GM19372 (cell line): Measurements from ENCODE around the gene SGMS1.
A peak's percentile ranks its signal among the peaks of the same experiment; 100 is the strongest.

ENCODE experiments used
- ATAC-seq: cut with Tn5 transposase; IDR thresholded peaks from one replicate; pipeline ENCODE4 v1.9.1; 2021; ENCODE audit warnings: mild to moderate bottlenecking, low read depth, moderate library complexity; ENCODE audit not compliant: unreplicated experiment

Gene SGMS1

DNA sequence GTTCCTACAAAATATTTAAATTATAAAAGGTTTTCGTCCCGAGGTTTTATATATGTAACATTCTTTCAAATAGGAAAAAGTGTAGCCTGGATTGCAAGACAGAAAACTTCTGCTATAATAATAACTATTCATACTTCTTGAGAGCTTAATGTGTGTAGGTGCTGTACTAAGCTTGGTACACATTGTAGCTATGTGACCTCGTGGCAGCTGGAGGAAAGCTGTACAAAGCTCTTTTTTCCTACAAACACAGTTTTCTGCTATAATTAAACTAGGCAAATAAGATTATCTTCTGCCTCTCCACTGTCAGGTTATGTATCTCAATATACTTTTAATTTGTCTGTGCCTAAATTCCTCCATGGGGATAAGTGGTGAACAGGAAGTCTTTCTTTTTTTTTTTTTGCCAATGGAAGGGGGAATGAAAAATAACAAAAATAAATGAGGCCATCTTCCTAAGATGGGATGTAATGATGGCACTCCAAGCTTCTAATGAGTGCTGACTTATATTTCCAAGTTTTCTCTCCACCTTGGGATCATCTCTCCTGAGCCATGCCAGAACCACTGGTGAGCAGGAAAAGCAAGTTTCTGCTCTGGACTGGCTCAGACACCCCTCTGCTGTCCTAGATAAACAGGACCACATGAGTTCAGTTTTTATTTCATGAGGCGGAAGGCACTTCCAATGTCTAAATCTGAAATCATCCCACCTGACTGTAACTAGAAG, 9.9 kb downstream of the SGMS1 start:
- ATAC-seq = no peak

DNA sequence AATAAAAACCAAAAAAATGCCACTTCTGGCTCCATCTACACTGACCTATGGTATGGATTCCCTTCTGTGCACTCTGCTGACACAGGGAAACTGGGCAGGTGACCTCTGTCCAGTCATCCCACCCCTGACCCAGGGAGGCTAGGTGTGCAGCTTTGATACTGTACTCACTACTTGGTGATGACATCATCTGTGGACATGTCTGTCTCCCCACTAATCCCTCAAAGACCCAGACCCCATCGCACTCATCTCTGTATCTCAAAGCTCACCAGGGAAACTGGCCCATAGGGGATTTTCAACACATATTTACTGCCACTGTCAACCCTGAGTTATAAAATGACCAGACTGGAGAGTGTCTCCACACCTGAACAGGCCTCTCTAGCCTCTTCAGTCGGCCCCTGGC, 10.6 kb downstream of the SGMS1 start:
- ATAC-seq = no peak

DNA sequence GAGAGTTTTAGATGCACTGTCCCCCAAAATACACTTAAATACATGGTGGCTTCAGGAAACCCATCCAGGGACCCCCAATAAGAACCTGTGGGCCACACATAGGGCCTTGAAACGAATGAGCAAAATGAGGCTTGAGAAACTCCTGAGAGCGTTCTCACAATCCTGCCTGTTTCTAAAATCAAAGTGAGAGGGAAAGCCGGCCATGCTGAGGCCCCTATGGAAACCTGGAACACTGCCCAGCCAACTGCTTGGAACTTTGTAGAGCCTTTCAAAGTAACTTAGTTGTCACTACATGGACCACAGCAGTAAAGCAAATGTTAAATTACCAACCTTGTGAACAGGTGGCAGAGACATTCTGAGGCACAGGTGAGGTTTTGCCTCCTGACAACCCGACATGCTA, 13.4 kb downstream of the SGMS1 start:
- no peak for ATAC-seq

DNA sequence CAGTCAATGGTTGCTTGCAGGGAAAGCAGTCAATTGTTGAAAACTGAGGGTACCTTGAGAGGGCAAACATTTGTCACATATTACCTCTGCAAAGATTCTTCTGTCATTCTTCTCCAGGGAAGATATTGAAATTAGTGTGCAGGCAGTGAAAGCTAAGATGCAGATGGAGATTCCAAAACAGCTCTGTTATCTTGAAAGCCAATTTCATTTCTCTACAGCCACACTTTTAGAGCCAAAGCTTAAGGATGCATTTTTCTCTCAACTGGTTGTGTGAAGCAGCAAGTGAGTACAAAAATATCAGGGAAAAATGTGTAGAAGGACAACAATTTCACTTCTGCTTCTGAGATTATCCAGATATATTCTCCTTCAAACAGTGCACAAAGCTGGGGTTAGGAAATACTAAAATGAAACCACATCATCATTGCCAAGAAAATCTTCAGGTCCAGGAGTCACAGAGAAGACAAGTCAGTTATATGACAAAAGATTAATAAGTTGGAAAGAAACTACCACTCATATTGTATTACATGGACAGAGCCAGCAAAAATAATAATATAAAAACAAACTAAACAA, 16.3 kb downstream of the SGMS1 start:
- no peak for ATAC-seq

DNA sequence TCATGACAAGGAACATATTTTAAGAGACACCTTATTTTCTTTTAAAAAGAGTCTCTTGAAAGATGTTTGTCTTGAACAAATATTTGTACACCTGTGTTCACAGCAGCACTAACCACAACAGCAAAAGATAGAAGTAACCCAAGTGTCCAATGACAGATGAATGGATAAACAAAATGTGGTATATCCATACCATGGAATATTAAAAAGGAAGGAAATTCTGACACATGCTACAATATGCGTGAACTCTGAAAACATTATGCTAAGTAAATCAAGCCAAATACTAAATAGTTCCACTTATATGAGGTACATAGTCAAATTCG, 17.8 kb downstream of the SGMS1 start:
- no peak for ATAC-seq

DNA sequence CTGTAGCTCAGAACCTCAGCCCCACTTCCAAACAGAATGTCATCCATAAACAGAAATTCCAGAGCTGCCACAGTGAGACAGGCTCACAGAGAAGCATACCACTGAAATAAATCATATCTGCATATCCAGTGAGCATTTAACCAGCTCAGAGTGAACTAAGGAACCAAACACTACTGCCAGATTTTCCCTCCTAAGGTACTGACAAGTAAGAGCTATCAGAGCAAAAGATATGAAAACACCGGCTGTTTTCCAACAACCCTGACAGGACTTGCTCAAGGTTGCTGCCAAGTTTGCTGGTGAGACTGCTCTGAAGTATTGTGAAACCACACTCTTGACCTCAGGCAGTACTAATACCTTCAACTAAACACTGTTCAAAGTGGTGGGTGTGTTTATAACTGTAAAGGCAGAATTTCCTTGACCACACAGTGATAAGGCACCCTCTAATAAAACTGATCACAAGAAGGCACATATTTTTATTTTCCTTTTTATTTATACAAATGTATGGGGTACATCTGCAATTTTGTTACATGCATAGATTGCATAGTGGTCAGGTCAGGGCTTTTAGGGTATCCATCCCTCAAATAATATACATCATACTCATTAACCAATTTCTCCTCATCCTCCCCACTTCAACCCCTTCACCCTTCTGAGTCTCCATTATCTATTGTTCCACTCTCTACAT, 18.3 kb downstream of the SGMS1 start:
- peak; percentile 76 for ATAC-seq

DNA sequence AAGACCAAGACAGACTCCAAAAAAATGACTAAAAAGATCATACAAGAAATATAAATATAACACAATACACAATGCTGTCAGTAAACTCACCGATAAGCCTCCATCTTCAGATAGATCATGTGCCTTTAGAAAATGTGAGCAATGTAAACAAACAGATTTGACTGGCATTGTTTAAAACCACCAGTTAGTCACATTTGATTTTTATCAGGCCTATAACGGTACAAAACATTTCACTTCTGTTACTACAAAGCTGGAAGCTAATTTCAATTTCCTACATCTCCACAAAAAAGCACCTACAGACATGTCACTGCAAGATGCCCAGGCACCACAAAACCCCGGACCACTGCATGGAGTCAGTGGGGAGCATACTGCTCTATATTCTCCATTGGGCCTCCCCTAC, 18.9 kb downstream of the SGMS1 start:
- ATAC-seq = no peak

DNA sequence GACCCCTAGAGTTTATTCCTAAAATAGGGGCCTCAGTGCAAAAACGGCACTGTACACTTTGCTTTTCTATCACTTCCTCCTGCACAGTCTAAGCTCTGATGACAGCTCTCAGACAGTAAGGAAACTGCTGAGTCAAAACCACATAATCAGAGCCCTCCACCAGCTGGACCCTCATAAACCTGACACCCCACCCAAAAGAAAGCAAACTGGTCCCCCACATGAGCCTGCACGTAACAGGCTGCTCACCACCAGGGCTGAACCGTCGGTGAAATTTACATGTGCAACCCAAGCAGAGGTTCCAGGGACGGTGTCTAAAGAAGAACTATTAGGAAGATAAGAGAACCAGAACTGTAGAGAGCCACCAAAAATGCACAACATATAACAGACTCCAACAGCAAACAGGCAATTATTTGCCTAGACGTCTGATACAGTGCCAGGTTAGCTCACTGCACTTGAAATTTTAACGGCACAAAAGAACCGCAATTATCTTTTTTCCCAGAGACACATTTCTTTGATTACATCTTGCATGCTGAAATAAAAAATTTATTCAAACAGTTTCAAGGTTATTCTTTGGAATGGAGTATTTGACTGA, 19.6 kb downstream of the SGMS1 start:
- peak; percentile 61 for ATAC-seq

DNA sequence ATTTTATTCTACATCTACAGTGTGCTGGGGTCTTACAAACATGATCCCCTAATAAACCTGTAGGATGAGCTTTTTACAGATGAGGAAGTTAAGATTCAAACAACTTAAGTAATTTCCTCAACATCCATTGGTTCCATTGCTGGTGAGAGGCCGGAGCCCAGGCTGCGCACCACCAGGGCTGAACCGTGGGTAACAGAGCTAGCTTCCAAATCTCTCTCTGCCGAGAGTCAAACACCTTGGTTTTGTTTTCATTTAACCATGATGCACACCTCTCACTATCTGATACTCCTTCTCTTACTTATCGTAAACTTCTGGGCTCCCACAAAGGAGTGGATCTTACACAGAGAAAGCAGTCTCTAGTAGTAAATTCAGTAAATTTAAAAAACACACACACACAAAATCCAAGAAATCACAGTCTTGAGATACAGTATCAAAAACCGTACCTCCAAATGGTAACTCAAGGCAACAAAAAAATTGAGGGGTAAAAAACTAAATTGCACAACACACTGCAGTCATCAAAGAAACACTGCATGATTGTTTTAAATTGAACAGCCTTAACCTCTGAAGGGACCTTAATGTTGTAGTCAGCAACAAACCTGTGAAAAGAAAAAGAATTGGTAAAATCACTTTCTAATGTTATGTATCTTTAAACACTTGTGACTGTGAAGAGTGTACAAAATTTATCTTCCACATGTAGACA, 20.5 kb downstream of the SGMS1 start:
- no peak for ATAC-seq

DNA sequence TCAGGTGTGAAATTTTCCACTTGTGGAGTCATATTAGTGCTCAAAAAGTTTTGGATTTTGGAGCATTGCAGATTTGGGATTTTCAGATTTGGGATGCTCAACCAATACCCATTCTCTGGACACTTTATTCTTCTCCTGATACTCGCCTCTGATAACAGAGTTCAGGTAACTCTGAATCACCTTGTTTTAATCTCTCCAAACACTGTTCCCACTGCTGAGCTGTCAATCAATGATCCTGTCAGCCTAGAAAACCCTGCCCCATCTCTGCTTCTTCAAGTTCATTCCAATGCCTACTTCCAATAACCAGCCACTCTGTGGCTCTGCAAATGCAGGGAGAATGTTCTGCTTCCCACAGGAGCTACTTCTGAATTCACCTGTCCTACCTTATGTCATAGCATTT, 21.8 kb downstream of the SGMS1 start:
- no peak for ATAC-seq

DNA sequence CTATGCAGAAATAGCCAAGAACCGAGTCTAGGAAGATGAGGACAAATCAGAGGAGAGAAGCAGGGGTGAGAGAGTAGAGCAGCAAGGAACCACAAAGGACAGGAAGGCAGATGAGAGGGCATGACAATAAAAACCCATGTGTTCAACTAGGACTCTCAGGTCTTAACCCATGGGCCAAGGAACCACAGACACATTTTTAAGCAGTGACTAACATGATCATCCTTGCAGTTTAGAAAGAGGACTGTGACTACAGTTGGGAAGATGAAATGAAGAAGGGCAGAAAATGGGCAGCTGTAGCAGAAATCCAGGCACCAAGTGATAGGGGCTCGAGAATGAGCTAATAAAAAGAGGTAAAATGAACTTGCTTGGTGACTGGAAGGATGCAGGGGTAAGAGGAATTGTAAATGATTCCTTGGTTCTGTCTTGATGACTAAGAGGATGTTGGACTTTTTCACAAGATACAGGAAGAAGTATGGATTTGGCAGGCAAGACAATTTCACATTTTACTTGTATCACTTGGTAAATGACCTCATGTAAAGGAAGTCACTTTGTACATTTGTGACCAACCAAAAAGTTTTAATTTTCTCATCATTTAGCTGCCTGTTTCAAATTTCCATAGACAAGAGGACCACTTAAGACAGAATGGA, 22.8 kb downstream of the SGMS1 start:
- no peak for ATAC-seq

DNA sequence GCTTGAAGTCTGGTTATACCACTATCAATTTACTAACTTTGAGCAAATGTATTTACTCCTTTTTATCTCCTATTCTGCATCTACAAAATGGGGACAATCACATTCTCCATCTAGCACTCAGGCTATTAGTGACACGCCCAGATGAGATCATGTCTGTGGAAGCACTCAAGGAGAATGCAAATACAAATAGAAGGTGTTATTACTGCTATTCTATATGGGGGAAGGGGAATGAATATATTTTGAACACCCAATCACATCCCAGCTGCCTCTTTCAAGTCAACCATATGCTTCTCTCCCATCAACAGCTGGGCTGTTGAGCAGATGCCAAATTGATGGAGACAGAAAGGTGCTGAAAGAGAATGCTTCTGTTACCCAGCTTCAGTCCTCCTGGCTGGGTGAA, 23.5 kb downstream of the SGMS1 start:
- ATAC-seq = no peak

DNA sequence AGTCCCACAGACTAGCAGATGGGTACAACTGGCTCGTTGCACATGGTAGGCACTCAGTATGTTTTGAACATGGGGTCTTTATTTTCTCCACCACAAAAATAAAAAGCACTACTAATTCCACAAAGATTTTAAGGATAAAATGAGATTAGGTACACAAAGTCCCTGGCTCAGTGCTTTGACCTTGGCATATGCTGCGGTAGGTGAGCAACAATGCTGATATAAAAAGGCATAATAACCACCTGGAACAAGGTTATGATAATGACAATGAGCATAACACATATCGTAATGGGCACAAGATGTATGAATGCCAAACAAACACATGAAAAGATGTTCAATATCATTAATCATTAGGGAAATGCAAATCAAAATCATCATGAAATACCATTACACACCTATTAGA, 26.9 kb downstream of the SGMS1 start:
- ATAC-seq = no peak

DNA sequence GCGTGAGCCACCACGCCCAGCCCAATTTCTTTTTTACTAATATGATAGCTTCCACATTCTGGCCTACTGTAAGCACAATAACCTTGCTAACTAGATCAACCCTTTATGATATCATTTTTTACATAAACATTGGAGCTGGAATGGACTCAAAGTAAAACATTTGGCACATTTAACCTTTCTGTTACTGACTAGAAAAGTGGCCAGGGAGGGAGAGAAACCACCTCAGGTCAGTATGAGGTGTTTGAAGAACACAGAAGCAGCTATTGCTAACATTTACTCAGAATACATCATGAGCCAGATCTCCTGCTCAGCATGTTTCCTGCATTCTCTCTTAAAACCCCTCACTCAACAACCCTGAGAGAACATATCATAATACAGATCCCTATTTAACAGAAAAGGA, 27.3 kb downstream of the SGMS1 start:
- no peak for ATAC-seq

DNA sequence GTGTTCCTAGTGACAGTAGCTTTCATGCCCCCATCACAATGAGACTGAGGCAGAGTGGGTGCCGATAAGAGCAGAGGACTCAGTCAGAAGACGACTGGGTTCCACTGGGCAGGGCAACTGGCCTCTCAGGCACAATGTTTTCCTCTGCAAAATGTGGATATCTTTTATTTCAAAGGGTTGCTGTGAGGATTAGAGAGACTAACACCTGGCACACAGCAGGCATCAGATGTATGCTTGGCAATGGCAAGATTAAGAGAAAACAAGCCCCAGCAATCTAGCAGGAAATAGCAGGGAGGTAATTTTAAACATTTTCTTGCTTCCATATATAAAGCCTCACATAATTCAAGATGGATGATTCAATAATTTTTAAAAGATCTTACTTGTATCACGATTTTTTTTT, 28.0 kb downstream of the SGMS1 start:
- no peak for ATAC-seq

DNA sequence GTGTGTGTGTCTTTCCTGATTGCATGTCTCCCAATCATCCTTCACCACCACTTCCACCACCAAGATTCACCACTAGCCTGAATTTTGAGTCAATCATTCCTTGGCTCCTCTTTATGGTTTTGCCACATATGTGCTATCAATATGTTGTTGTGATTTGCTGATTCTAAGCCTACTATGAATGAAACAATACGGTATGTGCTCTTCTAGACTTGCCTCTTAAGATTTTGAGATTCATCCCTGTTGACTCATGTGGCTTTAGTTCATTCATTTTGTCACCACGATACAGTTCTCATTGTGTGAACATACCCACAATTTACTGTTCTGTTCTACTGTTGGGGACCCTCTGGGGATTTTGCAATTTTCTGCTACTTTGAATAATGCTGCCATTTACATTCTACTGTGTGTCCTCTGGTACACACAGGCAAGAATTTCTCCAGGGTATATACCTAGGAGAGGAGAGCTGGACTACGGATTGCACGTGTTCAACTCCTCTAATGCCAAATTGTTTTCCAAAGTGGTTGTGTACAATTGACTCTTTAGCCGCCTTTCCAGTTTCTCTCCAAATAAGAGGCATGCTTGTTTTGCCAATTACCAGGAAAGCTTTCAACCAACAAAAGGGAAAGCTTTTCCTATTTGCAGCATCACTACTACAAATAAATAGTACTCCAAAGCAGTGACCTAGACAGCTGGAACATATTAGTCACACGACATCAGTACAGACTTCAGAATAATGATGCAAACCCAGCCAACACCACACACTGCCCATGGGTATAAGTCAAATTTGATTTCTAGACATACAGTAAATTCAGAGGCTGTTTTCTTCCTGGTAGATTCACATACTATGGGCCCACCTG, 30.0 kb downstream of the SGMS1 start:
- no peak for ATAC-seq

DNA sequence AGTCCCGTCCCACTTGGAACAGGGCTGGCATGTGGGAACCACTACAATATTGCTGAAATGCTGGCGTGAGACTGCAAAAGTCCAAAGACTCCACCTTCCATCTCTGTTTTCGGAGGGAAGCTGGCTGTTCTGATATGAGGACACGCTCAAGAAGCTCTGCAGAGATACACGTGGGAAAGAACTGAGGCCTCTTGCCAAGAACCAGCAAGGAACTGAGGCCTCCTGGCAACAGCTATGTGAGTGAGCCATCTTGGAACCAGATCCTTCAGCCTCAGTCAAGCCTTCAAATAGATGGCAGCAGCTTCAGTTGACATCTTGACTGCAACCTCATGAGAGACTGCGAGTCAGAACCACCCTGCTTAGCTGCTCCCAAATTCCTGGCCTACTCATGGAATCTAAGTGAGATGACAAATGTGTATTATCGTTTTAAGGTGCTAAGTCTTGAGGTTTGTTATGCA, 30.8 kb downstream of the SGMS1 start:
- no peak for ATAC-seq

DNA sequence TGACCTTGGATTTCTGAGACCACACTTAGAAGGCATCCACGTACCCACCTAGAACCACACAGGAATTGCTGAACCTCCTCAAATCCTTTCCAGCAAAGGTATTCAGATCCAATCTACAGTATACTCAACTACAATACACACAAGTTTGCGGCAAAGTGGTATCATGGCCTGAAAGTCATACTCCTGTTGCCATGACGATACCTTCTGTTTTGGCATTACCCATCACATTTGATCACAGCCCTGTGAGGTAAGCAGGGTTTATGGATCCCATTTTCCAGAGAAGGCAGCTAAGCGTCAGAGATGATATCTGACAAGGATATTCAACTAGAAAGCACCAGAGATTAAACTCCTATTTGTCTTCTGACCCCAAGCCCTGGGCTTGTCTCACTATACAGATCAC, 32.8 kb downstream of the SGMS1 start:
- ATAC-seq = no peak

DNA sequence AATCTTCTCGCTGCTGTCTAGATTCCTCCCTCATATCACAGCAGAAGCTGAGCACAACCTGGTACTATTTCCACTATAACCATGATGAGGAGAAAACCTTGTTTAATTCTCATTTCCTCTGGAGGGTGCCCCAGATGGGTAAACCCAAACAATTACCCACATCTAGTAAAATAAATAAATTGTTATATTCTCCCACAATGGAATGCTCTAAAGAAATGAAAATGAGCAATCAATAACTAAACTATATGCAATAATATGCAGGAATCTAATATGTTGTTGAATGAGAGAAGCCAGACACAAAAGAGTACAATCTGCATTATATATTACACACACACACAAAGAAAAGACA, 37.0 kb downstream of the SGMS1 start:
- no peak for ATAC-seq
